NCI-H2107 treated with DMSO at 0.1 percent for 48 hours (cell line): ENCODE measurements around the gene NDUFS5.
"Not testable (repeated sequence)": the region's sequence is repeated elsewhere in the genome, so short reads cannot be mapped to it uniquely, and the experiment has no call there.

ENCODE experiments used
- DNase-seq: peaks from one replicate; lab custom pipeline; 2025; ENCODE audit not compliant: unreplicated experiment; lab: John Stamatoyannopoulos, UW

The NDUFS5 gene

DNA sequence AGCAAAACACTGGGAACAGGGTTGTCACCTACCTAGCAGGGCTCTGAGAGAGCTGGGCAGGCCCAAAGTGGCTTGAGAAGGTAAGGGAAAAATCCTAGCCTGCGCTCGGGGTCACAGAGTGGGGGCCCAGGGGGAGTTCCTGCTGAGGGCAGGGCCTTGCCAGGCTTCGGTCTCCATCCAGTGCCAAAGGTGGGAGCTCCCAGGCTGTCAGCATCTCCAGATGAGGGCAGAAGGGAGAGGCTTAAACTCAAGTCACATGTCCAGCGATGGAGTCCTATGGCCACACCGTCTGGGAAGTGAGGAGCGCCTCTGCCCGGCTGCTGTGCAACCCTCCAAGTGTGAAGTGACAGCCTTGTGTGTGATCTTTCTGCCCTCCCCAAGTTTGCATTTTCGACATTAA, 11.2 kb upstream of the NDUFS5 start:
- not testable (repeated sequence) for DNase-seq

DNA sequence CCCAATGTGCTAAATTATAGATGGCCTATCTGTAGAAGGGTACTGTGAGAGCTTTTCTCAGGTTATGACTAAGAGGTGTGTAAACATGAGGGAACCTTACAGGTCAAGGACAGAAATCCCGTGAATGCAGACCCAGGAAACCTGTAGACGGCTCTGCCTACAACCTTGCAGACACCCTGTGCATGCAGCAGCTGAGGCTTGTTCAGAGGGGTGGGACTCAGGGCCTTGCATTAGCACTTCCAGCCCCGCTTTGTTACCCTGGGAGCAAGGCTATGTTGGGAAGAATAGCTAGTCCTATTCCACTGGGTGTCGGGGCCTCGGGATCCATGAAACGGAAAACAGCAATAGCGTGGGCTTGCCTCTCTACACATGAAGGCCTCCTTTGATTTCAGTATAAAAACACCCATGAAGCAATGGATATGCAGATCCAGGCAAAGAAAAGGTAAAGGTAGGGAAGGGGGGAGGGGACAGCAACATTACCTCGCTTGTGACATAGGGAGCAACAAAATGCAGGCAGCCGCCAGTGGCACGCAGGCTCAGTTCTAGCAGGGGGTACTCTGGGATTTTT, 9.5 kb upstream of the NDUFS5 start:
- no peak for DNase-seq

GRCh38 chr1:39017266-39017665, 8.9 kb upstream of the NDUFS5 start:
- no peak for DNase-seq

DNA sequence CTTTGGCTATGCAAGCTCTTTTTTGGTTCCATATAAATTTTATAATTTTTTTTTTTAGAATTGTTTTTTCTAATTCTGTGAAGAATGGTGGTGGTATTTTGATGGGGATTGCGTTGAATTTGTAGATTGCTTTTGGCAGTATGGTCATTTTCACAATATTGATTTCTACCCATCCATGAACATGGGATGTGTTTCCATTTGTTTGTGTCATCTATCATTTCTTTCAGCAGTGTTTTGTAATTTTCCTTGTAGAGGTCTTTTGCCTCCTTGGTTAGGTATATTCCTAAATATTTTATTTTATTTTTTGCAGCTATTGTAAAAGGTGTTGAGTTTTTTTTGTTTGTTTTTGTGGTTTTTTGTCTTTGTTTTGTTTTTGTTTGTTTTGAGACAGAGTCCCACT, 5.7 kb upstream of the NDUFS5 start:
- not testable (repeated sequence) for DNase-seq

DNA sequence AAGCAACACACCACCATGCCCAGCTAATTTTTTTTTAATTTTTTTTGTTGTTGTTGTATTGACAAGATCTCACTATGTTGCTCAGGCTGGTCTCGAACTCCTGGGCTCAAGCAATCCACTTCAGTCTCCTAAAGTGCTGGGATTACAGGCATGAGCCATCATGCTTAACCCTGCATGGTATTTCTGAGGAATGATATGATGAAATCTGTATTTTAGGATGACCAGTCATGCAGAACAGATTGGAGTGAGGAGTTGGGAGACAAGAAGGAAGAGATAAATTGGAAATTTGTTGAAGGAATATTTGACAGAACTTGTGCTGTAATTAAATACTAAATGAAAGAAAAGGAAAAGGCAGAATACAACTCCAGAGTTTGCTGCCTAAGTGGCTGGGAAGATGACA, 4.7 kb upstream of the NDUFS5 start:
- DNase-seq, result no peak

DNA sequence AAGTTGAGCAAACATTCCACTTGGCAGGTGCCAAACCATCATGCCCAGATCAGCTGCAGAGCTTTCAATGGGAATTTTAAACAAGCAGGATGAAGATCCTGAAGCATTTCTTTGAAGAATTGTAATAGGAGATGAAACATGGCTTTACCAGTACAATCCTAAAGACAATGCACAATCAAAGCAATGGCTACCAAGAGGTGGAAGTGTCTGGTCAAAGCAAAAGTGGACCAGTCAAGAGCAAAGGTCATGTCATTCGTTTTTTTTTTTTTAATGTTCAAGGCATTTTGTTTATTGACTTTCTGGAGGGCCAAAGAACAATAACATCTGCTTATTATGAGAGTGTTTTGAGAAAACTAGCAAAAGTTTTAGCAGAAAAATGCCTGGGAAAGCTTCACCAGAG, 3.0 kb upstream of the NDUFS5 start:
- DNase-seq, result no peak

DNA sequence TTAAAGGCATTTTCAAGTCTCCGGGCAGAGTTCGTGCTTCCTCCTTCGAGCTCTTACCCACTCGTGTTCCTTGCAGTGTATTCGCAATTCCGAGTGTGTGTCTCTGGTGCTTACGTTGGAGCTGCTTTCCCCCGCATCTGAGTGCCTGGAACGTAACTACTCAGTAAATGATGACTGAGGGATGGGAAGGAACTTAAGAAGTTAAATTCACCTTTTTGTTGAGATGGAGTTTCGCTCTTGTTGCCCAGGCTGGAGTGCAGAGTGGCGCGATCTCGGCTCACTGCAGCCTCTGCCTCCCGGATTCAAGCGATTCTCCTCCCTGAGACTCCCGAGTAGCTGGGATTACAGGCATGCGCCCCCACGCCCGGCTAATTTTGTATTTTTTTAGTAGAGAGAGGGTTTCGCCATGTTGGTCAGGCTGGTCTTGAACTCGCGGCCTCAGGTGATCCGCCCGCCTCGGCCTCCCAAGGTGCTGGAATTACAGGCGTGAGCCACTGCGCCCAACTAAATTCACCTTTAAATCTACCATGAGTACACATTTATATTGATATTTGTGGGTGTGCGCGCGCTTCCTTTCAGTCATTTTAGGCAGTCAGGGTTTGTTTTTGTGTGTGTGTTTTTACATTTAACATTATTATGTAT, 837 bp downstream of the NDUFS5 start:
- no peak for DNase-seq

- DNase-seq, result no peak
These were observed 8.0 kb downstream of the NDUFS5 start for GRCh38 chr1:39034114-39034654.

- DNase-seq, result no peak
These were observed 10.5 kb downstream of the NDUFS5 start for GRCh38 chr1:39036678-39037077.

DNA sequence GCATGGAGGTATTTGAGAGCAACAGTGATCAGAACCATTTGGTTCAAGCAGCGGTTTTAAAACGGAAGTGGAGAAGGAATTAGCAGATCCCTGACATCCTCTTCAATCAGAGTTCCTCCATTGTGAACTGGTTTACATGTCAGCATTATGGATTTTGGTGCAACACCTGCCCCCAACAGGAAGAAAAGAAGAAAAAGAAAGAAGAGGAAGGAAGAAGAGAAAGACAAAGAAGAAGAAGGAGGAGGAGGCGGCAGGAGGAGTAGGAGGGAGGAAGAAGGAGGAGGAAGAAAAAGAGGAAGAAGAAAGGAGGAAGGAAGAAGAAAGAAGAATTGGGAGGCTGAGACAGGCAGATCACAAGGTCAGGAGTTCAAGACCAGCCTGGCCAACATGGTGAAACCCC, 17.4 kb downstream of the NDUFS5 start:
- DNase-seq, result no peak

DNA sequence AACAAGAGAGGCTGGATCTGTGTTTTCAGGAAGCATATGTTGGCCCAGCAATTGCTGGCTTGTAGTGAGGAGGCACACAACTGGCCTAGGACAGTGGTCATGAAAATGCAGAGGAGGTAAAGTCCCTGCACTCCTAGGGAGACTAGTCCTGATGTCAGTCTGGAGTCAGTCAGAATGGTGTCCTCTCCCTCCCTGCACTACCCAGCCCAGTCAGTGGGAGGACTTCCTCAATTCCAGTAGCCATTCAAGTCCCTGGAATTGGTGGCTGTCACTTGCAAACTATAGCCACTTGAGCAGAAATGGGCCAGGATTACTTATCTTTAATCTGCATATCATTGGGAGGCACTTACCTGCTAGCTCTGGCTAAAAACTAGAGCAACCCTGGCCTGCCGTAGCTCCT, 18.6 kb downstream of the NDUFS5 start:
- no peak for DNase-seq

- DNase-seq, result no peak
These were observed 19.1 kb downstream of the NDUFS5 start for GRCh38 chr1:39045231-39045630.

DNA sequence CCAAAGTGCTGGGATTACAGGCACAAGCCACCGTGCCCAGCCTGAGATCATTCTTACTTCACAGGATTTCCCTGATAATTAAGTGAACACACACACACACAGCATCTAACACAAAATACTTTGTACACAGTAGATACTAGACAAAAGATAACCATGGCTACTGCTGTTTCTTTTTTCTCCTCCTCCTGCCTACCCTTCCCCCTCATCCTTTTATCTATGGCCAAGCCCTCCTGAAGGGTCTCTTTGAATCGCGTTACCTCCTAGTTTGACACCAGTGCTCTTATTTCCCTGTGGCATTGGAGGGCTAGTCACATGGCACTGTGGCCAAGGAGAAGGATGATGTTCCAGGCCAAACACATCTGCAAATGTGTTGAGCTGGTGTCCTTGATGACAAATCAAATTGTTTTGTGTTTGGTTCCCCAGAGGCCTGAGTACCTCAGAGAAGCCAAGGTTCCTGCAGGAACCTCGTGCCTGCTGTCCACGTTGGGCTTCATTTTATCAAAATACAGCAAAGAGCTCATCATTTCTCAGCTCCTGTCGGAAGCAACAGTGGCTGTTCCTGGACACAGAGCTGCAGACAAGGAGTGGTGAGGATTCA, 20.6 kb downstream of the NDUFS5 start:
- DNase-seq, result no peak

DNA sequence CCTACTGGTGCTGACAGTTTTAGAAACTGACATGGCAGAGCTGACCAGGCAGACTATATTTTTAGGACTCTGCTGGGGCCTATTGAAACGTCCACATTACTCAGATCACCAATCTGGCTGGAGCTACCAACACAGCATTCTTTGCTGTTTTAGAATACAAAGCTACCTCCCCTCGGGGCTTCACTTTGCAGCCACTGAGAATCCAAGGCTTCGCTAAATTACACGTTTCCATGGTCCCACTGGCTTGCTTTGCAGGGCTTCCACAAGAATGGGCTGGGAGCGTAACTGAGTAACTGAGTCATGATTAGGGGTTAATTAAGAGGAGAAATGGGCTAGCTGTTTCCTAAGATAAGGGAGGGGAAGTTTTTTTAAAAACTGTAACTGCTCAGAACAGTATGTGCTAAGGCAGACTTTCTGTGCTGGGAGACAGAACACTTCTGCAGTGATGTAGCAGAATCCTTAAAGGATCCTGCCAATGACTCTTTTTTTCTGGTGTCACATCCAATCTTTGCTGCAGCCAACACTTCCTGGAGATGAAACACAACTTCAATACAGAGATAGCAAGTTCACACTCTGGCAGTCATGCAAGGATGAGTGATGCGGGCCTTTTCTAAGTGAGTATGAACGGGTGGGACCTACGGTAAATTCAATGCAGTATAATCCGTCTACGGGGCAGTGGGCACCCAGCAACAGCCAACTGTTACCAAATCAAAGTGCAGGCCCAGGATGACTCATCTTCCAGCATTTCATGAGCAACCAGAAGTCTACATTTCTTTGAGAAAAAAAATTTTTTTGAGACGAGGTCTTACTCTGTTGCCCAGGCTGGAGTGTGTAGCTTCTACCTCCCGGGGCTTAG, 21.5 kb downstream of the NDUFS5 start:
- no peak for DNase-seq

GRCh38 chr1:39048745-39049370, 22.7 kb downstream of the NDUFS5 start:
- no peak for DNase-seq

- DNase-seq, result no peak
These were observed 23.9 kb downstream of the NDUFS5 start for GRCh38 chr1:39050001-39050400.

- not testable (repeated sequence) for DNase-seq
These were observed 25.2 kb downstream of the NDUFS5 start for GRCh38 chr1:39051193-39051850.

GRCh38 chr1:39051956-39052355, 25.8 kb downstream of the NDUFS5 start:
- no peak for DNase-seq

- not testable (repeated sequence) for DNase-seq
These were observed 29.1 kb downstream of the NDUFS5 start for GRCh38 chr1:39055213-39055710.

GRCh38 chr1:39061516-39061915, 35.4 kb downstream of the NDUFS5 start:
- DNase-seq, result not testable (repeated sequence)
